GM21717 (cell line): ENCODE data around the gene TSPAN15.

ENCODE experiments used
- ATAC-seq: cut with Tn5 transposase; IDR thresholded peaks from one replicate; pipeline ENCODE4 v1.9.1; 2021; ENCODE audit warnings: mild to moderate bottlenecking, moderate library complexity; ENCODE audit not compliant: unreplicated experiment

TSPAN15 gene

DNA sequence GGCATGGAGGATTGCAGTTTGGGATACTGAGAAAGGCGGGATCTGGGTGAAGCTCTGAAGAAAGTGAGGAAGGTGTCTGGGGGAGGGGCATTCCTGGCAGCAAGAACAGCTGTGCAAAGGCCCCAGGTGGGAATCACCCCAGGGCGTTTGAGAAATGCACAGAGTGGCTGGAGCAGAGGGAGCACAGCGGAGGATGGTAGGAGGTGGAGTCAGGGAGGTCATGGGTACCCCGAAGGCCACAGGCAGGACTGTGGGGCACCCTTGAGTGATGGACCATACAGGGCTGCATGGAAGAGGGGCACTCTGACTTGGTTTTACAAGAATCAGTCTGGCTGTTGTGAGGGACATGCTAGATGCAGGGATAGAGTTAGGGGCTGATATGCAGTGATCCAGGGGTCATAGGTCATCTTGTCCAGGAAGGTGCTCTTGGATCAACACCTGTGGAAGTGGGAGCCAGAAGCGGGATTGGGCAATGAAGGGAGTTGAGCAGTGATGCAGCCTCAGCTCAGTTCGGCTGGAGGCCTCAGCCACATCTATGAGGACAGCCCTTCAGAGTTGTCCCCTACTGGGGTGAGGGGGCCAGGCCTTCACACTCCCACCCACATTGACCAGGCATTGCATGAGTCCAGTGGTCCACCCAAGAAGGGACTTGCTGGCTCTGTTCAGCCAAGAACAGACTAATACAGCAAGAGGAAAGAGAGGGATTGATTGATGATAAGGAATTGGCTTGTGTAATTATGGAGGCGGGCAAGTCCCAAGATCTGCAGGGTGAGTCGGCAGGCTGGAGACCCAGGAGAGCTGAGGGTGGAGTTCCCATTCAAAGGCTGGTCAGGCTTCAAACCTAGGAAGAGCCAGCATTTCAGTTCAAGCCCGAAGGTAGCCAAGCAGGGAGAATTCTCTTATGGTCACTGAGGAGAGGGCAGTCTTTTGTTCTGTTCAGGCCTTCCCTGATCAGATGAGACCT lies 48.7 kb downstream of the TSPAN15 start:
- ATAC-seq: no peak

DNA sequence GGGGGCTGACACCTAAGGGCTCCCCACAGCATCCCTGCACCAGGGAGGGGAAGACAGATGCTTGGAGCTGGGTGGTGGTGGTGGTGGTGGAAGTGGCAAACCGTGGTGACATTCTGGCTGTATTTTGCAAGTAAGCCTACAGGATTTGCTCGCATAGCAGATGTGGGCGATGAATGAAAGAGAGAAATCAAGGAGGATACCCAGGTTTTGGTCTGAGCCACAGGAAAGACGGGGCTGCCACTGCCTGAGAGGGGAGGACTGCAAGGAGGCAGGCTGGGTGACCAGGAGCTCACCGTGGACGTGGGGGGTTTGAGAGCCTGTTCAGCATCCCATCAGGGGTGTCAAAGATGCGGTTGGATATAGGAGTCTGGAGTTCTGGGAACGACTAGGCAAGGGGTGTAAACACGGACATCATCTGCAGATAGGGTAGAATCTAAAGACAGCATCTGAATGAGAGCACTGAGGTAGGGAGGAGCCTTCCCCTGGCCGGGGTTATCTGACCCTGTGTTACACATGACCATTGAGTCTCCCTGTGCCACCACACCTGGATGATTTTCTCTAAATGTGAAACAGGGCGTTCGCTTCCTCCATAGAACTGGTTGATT lies 49.7 kb downstream of the TSPAN15 start:
- ATAC-seq: no peak

DNA sequence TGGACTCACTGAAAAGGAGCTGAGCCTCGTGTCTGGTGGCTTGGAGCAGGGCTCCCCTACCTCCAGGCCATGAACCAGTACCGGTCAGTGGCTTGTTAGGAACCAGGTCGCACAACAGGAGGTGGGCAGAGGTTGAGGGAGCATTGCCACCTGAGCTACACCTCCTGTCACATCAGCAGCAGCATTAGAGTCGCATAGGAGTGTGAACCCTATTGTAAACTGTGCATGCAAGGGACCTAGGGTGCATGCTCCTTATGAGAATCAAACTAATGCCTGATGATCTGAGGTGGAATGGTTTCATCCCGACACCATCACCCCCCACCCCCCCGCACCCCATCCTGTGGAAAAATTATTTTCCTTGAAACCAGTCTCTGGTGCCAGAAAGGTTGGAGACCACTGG lies 50.4 kb downstream of the TSPAN15 start:
- ATAC-seq: no peak

DNA sequence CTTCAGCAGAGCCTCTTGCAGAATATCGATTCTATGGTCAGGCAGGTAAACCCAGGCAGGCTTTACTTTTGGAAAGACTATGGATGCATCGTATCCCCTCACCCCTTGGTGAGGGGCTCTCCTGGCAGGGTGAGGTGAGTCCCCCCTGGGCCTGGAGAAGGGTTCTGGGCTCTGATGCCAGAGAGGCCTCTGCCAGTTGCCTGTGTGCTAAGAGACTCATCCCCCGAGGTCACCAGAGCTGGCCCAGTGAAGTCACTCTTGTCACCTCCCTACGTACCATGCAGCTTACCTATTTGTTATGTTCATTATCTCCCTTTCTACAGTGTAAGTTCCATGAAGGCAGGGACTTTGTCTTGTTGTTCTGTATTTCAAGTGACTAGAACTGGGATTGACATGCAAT lies 51.3 kb downstream of the TSPAN15 start:
- no peak for ATAC-seq

DNA sequence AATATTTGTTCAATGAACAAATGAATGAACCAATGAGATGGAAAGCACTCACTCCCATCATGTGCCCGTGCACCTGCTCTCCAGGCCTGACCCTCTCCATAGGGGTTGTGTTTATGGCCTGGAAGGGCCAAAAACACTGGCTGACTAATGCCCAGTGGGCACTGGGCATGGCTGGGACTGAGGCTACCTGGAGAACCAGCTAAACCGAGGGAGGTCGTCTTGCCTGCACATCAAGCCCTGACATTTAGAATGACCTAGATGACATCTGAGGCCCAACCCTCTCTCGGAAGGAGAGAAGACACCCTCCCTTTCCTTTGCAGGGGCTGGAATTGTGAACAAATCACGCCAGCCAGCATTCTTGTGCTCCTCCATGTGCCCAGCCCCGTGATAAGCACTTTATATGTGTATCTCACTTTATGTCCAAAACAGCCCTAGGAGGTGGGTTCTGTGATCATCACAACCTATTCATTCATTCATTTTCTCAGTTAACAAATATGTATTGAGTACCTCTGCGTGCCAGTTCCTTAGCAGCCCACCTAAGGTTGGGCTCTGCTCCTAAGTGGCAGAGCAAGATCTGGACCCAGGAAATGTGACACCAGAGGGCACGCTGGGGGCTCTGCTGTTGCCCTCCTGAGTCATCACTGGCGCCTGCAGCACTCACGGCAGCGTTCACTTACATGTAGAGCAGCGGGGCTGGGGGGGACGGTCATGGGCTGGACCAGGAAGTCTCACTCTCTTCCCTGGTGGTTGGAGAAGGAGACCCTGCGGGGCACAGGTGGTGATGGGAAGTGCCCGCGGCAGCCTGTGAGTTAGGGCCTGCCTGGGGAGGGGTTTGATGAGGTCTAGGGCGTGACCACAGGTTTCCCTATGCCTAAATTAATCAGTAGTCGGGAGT lies 52.0 kb downstream of the TSPAN15 start:
- ATAC-seq: no peak

DNA sequence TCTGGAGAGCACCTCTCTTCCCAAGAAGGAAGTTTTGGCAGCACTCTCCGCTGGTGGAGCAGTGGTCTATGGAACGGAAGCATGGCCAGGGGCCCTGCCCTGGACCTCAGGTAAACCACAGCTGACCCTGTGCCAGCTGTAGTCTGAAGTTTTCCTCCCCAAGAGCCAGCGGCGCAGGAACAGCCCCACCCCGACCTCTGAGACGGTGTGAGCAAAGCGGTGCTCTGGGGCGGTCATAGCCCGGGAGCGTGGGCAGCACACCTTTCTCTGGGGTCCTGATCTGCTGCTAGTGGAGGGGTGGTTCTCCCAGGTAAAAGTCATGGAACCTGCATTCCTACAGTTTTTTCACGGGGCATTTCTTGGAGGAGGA lies 52.6 kb downstream of the TSPAN15 start:
- no peak for ATAC-seq

DNA sequence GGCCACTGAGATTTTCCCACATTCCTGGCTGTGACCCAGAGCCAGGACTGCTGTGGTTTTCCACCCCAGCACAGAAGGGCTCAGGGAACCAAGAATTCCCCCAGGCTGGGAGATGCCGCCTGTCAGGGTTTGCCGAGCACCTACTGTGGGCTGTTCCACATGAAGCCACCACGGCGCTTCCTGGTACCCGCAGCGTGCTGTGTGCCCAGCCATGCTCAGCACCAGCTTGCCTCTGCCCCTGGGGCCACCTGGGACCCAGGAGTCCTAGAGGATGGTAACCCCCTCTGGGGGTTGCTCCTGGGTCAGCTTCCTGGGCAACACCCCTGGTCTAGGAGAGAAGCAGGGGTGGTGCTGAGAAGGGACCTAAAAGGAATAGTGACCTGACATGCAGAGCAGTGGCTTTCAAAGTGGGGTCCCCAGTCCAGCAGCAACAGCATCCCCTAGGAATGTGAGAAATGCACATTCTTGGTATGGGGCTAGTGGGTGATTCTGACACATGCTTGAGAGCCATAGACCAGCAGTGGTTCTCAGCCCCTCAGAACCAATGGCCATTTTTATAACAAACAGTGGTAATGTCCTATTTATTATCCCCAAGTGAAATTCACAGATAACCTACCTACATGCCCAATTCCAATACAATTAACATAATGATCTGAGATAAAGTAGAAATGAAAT lies 53.4 kb downstream of the TSPAN15 start:
- ATAC-seq: no peak

DNA sequence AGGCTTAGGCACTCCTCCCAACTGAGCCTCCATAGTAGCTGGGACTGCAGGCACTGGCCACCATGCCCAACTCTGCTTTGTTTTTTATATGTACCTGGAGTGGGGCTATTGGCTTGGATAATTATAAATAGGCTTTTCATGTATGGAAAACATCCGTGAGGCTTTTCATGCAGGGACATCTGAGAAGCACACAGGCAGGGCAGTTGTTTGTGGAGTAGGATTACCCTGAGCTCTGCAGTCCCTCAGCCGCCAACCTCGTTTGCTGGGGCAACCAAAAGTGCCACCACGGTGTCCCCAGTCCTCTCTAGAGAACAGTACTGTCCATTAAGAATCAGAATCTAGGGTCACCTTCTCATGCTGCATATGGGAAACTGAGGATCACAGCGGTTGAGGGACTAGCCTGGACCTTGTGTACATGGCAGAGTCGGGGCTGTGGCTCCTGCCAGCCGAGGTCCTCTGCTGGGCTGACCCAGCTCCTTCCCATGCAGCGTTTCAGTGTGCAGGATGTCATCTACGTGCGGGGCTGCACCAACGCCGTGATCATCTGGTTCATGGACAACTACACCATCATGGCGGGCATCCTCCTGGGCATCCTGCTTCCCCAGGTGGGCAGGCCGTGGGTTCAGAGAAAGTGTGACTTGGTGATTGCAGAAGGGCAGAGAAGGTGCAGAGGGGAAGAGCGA lies 54.5 kb downstream of the TSPAN15 start:
- ATAC-seq: no peak

DNA sequence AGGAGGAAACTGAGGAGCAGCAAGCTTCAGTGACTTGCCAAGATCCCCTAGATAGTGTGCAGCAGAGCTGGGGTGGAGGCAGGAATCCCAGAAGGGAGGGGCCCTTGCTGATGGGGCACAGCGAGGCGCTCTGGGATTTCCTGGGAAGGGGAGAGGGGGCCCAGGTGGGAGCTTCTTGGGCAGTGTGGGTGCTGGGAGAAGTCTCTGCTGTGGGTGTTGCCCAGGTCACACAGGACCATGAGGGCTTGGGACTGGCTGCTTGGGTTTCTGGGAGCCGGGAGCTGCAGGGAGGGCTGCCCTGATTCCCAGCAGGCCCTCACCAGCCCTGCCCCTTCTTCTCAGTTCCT lies 55.2 kb downstream of the TSPAN15 start:
- no peak for ATAC-seq

DNA sequence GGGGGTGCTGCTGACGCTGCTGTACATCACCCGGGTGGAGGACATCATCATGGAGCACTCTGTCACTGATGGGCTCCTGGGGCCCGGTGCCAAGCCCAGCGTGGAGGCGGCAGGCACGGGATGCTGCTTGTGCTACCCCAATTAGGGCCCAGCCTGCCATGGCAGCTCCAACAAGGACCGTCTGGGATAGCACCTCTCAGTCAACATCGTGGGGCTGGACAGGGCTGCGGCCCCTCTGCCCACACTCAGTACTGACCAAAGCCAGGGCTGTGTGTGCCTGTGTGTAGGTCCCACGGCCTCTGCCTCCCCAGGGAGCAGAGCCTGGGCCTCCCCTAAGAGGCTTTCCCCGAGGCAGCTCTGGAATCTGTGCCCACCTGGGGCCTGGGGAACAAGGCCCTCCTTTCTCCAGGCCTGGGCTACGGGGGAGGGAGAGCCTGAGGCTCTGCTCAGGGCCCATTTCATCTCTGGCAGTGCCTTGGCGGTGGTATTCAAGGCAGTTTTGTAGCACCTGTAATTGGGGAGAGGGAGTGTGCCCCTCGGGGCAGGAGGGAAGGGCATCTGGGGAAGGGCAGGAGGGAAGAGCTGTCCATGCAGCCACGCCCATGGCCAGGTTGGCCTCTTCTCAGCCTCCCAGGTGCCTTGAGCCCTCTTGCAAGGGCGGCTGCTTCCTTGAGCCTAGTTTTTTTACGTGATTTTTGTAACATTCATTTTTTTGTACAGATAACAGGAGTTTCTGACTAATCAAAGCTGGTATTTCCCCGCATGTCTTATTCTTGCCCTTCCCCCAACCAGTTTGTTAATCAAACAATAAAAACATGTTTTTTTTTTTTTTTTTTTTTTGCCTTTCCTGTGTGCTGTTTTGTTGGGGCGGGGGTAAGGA lies 55.8 kb downstream of the TSPAN15 start:
- ATAC-seq: no peak

DNA sequence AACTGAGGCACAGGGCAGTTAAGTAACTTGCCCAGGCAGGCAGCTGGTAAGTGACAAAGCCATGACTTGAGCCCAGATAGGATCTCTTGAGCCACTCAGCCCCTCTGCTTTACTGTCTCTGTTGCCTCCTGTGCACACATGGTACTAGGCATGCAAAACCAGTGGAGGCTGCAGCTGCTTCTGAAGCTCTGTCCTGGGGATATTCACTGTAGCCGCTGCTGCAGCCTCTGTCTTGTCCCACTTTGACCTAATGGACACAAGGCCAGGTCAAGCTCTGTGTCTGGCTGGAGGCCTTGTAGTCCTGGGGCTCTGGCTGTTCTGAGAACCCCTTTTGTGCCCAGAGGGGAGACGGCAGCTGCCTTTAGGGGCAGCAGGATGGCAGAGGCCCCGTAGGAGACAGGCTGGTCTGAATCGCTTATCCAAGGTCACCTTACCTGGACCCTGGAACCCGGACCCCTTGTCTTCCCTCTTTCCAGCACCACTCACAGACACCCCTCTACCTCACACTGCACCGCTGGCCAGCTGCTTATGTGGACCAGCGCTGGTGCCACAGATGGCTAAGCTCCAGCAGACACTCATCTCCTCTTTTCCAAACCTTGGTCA lies 57.6 kb downstream of the TSPAN15 start:
- ATAC-seq: no peak

DNA sequence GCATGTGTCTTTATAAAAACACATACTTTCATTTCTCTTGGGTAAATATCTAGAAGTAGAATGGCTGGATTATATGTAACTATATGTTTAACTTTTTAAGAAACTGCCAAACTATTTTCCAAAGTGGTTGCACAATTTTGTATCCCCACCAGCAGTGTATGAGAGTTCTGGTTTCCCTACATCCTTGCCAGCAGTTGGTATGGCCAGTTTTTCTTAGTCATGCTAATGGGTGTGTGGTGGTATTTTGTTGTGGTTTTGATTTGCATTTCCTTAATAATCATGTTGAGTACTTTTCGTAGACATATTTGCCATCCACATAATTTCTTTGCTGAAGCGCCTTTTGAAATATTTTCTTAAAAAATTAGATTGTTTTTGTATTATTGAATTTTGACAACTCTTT lies 61.6 kb downstream of the TSPAN15 start:
- ATAC-seq: no peak

DNA sequence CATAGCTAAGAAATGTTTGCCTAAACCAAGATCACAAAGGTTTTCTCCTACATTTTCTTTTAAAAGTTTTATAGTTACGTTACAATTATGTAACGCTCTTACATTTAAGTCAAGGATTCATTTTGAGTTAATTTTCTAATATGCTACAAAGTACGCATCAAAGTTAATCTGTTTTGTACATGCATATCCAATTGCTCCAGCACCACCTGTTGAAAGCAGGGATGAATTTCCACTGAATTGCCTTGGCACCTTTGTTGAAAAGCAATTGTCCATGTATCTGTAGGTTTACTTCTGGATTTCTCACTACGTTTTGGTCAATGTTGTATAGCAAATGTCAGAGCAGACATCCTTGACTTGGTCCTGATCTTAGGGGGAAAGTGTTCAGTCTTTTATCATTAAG lies 62.4 kb downstream of the TSPAN15 start:
- no peak for ATAC-seq

DNA sequence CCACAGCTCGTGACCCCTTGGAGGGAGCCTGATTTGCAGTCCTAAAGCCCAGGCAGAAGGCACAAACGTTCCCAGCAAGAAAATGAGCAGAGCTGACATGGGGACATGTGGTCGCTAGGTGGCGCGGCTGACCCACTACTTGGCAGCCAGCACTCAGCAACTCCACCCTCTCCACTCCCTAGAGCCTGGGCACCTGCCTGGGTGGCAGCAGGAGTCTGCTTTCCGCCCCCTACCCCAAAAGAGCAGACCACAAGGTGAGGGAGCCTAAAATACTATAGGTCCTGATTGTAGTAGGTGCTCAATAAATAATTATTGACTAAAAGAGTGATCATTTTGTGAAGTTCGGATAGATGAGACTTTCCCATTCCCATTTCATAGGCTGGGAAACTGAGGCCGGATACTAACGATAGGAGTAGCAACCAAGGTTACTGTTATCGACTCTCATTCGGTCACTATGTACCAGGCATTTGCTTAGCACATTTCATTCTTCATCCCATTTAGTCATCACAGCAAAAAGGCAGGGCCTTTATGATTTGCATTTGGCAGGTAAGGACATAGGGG lies 64.5 kb downstream of the TSPAN15 start:
- no peak for ATAC-seq

DNA sequence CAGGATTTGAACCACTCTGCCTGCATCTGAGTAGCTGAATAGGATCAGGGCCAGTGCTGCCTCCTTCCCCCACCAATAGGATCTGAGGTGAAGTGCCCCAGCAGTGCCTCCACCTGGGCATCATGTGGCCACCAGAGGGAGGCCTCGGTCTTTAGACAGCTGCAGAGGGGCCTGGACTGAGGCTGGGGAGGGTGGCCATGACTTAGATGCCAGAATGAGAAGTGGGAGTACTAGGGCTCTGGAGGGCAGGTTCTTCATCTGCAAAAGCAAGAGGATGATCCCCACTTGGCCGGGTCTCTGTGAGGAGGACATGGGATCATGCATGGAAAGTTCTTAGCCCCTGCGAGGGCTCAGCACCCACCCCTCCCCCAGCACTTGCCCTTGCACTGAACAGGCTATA lies 65.1 kb downstream of the TSPAN15 start:
- ATAC-seq: no peak

DNA sequence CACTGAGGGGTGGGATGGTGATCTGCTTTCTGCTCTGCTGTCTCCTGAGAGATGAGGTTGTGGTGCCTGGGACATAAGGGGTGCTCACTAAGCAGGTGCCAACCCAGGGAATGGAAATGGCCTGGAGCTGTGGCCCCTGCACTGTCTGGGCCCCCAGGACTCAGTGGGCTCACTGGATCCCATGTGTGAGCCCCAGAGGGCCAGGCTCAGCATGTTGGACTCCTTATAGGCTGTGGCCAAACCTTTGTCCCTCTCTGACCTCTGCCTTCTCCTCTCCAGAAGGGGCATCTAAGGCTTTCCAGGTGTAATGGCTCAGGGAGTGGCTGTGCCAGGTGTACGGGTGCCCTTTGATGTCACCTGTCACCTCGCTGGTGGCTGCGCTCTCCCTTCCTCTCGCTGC lies 65.5 kb downstream of the TSPAN15 start:
- no peak for ATAC-seq

DNA sequence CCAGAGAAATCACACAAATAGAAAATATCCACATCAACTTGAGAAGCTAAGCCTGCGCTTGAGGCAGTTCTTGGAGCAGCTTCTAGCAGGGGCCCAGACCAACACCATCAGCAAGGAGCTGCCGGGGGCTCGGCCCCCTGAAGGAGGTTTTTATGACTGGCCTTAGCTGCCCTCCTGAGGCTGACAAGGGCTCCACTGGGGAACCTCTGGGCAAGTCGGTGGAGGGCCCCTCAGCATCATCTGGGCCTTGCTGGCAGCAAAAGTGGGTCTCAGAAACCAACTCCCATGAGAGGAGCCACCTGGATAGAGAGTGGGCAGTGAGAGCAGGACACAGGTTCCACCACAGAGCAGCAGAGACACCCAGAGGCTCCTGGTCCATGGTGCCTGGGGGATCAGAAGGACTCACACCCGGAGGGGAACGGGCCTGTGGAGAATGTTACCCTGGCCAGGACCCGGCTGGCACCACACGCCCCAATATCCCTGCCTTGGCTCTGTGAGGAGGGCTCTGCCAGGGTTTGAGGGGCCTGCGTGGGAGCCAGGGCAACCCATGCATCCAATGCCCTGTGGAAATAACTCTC lies 66.1 kb downstream of the TSPAN15 start:
- ATAC-seq: no peak

DNA sequence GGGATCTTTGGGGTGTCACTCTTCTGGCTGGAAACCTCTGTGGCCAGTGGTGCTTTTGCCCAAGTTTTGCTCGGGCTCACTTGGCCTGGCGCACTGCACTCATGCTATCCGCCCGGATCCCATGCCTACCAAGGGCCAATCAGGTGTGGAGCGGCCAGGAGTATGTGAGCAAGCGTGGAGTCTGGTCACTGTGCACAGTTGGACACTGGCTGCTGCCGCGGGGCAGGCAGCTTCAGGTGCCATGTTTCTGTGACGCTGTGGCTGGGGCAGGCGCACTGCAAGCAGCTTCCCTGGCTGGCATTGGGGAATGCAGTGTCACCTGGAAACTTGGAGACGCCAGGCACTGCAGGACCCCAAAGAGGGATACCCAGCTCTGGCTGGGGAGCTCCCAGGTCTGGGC lies 76.7 kb downstream of the TSPAN15 start:
- ATAC-seq: no peak
